BJ (cell line): ENCODE measurements around the gene ALX4. TPM values are rescaled to one million over a fixed set of nuclear protein-coding genes. Genes with fewer than 3 reads are reported as not detected.

Experiments used
- CTCF ChIA-PET: fragments of 350-600 bp; formaldehyde crosslinking; extraction: SDS; loops from one replicate; lab custom pipeline; 2021; ENCODE audit warnings: antibody characterized with exemption, inconsistent platforms; lab: Yijun Ruan, JAX
- POLR2A ChIA-PET: fragments of 300-600 bp; sonication (Branson Sonifier 250); formaldehyde crosslinking; extraction: SDS; loops from one replicate; lab custom pipeline; 2021; ENCODE audit warnings: antibody characterized with exemption; lab: Charles Lee
- DNase-seq: peaks from one replicate; pipeline ENCODE4 v3.0.0-alpha.2; 2011; ENCODE audit warnings: low read depth
- H3K27me3 ChIP-seq: 2 replicates; pipeline ENCODE4 v1.6.0; 2011; ENCODE audit warnings: low read length; ENCODE audit not compliant: control insufficient read depth, insufficient read depth
- H3K36me3 ChIP-seq: 2 replicates; pipeline ENCODE4 v1.5.1; 2011; ENCODE audit warnings: low read length; ENCODE audit not compliant: control insufficient read depth, insufficient read depth
- H3K4me3 ChIP-seq: 2 replicates; pipeline ENCODE4 v1.5.1; 2011; ENCODE audit warnings: low read depth, mild to moderate bottlenecking, control low read depth, low read length
- CTCF ChIP-seq: IDR thresholded peaks from 2 replicates; pipeline ENCODE4 v1.5.1; 2011; ENCODE audit warnings: low read depth, mild to moderate bottlenecking, control low read depth, inconsistent platforms, low read length, moderate library complexity; ENCODE audit not compliant: insufficient read depth
- polyA plus RNA-seq: library from polyadenylated mRNA; depleted of rRNA; stranded (reverse); fragments of >200 nt; gene quantifications from 2 replicates; pipeline ENCODE4 v1.2.3, GENCODE V29; 2011

ALX4 gene
- polyA plus RNA-seq, 1 experiment, result 2.2 TPM

GRCh38 chr11:44246726-44247125 lies 63.2 kb downstream of the ALX4 start:
- DNase-seq, result peak; percentile 66
- ChIA-PET CTCF (interaction anchor here (1.1 to 2.8 kb wide), 3 partner anchors 39 to 113 kb away, joined by 5 to 14 read pairs (median 7); no protein-coding TSS in a partner anchor), POLR2A (interaction anchor here (0.6 kb wide), 1 partner anchor 11 kb away, joined by 4 read pairs; no protein-coding TSS in a partner anchor)
- no peak for TF ChIP-seq CTCF
- Histone ChIP-seq H3K4me3 (no peak overlapping the region), H3K27me3 (no peaks in the 10 kb centered on the region), H3K36me3 (no peaks in the 10 kb centered on the region; the same call in 1 of the 2 replicates)

- TF ChIP-seq CTCF, result no peak
- DNase-seq, result no peak
- H3K27me3 ChIP-seq, result no peaks in the 10 kb centered on the region
- CTCF ChIA-PET, result interaction anchor here (0.9 to 1.6 kb wide), 2 partner anchors 8 to 109 kb away, joined by 3 to 4 read pairs; no protein-coding TSS in a partner anchor
- no peak overlapping the region for H3K4me3 ChIP-seq
- POLR2A ChIA-PET, result interaction anchor here (1.2 kb wide), 1 partner anchor 20 kb away, joined by 3 read pairs; no protein-coding TSS in a partner anchor
- no peaks in the 10 kb centered on the region; the same call in 1 of the 2 replicates for H3K36me3 ChIP-seq
Measured at GRCh38 chr11:44244639-44245310, 65.2 kb downstream of the ALX4 start.

GRCh38 chr11:44243595-44244343 lies 66.2 kb downstream of the ALX4 start:
- no peak overlapping the region for H3K4me3 ChIP-seq
- no peak for DNase-seq
- POLR2A ChIA-PET, result interaction anchor here (0.7 to 1.2 kb wide), 4 partner anchors 10 to 322 kb away, joined by 3 to 30 read pairs (median 15); partner anchors contain the start of gene CD82
- CTCF ChIA-PET, result interaction anchor here (0.9 to 1.8 kb wide), 5 partner anchors 9 to 683 kb away, joined by 3 to 5 read pairs (median 4); partner anchors contain the start of gene EXT2
- H3K36me3 ChIP-seq, result no peaks in the 10 kb centered on the region
- H3K27me3 ChIP-seq, result no peaks in the 10 kb centered on the region
- TF ChIP-seq CTCF, result no peak

- Histone ChIP-seq H3K27me3 (no peaks in the 10 kb centered on the region), H3K4me3 (no peak overlapping the region), H3K36me3 (no peaks in the 10 kb centered on the region)
- ChIA-PET CTCF (interaction anchor here (0.7 to 1.8 kb wide), 5 partner anchors 9 to 684 kb away, joined by 3 to 5 read pairs (median 4); partner anchors contain the start of gene EXT2), POLR2A (no interaction called here)
- TF ChIP-seq CTCF, result no peak
- DNase-seq, result no peak
Measured at GRCh38 chr11:44243086-44243485, 66.9 kb downstream of the ALX4 start.

GRCh38 chr11:44241851-44242250 lies 68.1 kb downstream of the ALX4 start:
- TF ChIP-seq CTCF, result no peak
- Histone ChIP-seq H3K4me3 (no peak overlapping the region), H3K27me3 (no peaks in the 10 kb centered on the region), H3K36me3 (no peaks in the 10 kb centered on the region)
- DNase-seq, result no peak
- ChIA-PET CTCF (interaction anchor here (0.8 kb wide), 1 partner anchor 36 kb away, joined by 3 read pairs; no protein-coding TSS in a partner anchor), POLR2A (no interaction called here)
